HG03103 (cell line): Measurements from ENCODE around the gene NRDC.

Experiments used
- ATAC-seq: cut with Tn5 transposase; IDR thresholded peaks from one replicate; pipeline ENCODE4 v1.9.1; 2021; ENCODE audit warnings: low read depth; ENCODE audit not compliant: unreplicated experiment

NRDC gene, protein sequence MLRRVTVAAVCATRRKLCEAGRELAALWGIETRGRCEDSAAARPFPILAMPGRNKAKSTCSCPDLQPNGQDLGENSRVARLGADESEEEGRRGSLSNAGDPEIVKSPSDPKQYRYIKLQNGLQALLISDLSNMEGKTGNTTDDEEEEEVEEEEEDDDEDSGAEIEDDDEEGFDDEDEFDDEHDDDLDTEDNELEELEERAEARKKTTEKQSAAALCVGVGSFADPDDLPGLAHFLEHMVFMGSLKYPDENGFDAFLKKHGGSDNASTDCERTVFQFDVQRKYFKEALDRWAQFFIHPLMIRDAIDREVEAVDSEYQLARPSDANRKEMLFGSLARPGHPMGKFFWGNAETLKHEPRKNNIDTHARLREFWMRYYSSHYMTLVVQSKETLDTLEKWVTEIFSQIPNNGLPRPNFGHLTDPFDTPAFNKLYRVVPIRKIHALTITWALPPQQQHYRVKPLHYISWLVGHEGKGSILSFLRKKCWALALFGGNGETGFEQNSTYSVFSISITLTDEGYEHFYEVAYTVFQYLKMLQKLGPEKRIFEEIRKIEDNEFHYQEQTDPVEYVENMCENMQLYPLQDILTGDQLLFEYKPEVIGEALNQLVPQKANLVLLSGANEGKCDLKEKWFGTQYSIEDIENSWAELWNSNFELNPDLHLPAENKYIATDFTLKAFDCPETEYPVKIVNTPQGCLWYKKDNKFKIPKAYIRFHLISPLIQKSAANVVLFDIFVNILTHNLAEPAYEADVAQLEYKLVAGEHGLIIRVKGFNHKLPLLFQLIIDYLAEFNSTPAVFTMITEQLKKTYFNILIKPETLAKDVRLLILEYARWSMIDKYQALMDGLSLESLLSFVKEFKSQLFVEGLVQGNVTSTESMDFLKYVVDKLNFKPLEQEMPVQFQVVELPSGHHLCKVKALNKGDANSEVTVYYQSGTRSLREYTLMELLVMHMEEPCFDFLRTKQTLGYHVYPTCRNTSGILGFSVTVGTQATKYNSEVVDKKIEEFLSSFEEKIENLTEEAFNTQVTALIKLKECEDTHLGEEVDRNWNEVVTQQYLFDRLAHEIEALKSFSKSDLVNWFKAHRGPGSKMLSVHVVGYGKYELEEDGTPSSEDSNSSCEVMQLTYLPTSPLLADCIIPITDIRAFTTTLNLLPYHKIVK

DNA sequence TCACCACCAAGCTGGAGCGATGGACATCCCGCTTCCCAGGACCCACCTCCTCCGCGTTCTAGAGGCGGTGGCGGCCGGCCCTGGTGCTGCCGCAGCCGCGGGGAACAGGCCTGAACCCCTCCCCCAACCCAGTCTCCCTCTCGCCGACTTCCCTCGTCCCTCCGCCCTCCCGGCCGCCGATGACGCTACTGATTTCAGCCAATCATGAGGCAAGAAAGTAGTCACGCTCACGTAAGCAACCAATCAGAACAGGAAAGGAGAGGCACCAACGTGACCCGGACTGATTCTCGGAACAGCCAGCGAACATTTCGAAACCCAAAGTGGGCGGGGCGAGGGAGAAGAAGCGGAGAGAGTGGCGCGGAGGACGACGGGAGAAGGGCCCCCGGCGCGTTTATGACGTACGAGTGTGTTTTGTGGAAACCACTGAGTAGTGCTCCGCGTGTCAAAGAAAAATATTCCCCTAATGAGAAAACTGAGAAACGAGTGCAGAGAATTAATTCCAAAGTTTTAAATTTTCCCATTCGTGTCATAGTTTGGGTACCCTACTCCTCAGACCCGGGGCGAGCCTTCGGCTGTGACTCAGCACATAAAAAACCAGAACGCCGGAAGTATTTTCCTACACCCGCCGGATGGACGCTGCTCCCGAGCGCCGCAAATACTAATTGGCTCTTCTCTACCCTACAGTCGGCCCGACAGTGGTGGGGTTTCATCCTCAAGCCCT is at the start of gene NRDC:
Gene NRDC, minus strand, starts transcription at position 112 of the 721 bp plus-strand sequence. CDS start 112 bp downstream, outside the sequence.
- peak; percentile 91 for ATAC-seq

DNA sequence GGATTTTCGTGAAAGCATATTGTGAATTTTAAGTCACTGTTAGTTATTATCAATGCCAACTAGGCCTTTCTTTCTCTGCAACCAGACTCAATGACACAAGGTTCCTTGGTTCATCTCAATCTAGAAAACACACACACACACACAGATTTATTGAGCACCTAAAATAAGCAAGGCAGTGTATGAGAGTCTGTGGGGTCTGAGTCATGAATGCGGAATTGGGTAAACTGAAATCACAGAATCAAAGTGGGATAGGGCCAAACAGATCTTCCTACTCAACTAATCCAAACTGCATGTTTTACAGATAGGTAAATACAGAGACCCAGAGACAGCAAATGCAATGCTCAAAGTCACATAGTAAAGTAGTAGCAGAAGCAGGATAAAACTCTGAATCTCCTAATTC is 48.5 kb upstream of the NRDC start:
- ATAC-seq = no peak

DNA sequence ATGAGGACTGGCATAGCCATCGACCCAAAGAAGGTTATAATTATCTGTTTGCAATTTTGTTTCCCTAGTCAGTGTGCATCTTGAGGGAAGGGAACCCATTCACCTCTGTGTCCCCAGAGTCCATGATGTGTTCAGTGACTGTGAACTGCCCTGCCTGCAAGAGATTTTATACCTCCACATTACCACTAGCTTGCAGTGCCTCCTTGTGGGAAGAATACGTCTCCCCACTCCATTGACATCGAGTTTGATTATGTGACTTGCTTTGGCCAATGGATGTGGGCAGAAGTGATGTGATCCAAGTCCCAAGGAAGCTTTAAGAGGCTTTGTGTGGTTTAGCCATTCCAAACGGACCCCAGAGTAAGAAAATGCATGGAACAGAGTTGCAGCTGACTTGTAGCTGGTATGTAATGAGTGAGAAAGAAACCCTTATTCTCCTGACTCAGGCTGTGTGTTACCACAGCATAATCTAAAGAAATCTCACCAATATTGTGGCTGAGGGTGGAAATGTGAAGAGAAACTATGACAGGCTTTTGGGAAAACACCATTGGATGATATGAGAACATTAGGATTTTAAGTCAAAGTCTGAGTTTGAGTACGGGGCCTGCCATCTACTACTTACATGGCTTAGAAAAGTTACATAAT is 47.8 kb upstream of the NRDC start:
- no peak for ATAC-seq

DNA sequence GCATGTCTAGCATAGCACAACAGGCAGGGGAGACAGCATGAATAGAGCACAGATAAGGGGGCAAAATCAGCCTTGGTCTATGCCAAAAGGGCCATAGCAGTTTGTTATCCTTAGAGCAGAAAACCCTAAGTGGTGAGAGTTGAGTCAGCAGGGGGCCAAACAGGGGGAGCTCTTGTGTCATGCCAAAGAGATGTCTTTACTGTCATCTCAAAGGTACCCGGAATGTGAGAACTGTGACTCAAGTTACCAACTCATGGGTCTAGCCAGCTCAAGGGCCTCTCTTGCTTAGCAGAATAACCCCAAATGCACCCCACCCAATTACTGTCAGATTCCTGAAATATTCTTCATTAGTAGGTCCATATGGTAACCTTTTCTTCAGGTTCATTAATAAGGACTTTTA is 45.9 kb upstream of the NRDC start:
- no peak for ATAC-seq

DNA sequence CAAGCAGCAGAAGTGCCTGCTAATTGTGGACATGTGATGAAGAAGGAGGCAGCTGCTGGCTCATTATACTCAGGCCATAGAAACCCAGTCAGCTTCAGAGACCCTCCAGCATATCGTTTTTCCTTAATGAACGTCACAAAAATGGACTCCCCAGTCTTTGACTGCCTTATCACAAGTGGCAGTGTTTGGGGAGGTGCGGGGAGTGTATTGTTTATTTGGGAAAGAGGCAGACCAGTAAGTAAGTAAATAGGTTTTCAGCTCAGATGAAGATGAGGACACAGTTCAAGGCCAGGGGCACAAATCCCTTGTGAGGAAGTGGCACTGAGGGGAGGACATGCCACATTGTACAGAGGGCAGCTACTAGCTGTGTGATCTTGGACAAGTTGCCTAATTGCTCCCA is 43.5 kb upstream of the NRDC start:
- no peak for ATAC-seq

DNA sequence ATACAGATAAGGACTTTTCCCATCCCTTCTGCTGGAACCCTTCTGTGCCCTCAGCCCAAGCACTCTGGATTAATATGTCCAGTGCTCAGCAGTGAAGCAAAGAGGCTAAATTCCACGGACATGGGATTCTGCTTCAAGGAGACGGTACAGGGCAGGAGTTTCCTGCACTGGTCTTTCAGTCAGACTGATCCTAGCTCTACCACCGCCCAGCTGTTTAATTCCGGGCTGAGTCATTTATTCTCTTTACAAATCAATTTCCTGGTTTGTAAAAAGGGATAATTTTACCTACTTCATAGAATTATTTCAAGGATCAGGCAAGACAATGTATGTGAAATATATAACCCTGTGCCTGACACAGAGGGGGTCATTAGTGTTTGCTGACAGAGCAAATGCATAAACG is 41.6 kb upstream of the NRDC start:
- ATAC-seq = no peak

DNA sequence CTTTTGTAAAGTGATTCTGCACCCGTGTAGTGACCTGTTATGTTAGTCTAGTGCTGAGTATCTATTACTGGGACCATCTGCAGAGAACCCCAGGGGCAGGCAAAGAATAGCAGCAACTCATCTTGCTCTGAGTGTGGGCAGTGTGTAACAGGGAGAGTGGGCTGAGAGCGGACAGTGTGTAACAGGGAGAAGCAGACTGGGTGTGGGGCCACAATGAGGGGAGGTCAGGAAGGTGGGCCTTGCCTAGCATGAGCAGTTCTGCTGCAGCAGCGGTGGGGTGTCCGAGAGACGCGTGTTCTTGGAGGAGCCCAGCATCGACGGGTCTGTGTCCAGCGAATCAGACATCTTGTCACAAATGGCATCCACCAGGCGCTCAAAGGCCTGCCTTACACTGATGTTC is 41.2 kb upstream of the NRDC start:
- ATAC-seq = no peak

DNA sequence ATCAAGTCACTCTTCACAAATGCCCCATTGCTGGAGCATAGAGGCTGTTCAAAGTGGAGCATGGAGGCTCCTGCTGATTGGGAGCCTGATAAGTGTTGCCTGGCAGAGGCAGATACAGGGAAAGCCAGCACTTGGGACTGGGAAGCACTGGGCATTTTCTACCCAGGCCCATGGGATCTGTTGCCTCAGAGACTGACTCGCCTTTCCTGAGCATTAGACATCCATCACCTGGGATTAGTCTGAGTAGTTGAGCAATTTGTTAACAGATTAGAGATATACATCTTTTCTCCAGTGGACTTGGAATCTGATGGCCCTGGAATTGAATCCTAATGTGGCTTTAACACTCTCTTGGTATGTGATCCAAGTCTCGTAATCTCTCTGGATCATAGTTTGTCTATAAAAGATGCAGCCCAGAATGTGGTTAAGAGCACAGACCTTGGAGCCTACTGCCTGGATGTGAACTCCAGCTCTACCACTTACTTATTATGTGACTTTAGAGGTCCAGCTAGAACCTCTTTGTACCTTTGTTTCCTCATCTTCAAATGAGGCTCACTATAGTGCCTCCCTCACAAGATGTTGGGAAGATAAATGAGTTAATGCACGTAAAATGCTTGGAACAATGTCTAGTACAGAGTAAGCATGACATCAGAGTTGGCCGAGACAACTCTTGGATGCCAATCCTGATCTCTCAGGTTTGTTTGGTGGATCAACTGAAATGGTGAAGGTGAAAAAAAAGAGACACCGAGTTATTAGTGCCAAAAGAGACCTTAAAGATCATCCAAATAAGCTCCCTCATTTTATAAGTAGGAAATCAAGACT is 38.3 kb upstream of the NRDC start:
- ATAC-seq = no peak

DNA sequence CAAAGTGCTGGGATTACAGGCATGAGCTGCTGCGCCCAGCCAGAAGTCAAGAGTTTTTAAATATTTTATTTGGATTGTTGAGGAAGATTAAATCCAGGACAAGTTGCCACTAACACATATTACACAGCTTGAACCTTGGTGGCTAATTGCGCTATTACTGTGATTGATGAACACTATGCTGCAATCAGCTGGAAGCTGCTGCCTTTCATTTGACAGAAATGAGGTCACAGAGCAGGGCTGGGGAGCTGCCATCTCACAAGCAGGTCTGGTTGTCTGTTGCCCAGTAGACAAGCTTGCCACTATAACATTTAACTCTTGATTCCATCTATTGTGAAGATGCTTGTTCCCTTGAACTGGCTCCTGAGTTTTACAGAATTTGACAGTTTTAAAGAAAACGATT is 37.4 kb upstream of the NRDC start:
- ATAC-seq = no peak

DNA sequence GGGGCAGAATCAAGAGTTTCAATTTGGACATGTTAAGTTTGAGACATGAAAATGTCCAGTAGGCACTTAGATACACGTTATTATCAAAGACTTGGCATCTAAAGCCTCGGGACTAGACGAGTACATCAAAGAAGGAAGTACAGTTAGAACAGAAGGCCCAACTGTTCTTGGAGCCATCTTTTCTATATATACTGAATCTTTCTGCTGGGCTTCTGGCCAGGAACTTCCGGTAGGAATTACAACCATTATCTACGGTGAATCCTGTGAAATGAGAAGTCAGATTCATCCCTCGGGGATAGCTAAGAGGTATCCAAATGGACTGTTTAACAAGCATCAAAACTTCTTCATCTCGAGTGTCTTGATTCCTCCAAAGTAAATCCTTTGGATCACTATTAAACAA is 34.4 kb upstream of the NRDC start:
- no peak for ATAC-seq

DNA sequence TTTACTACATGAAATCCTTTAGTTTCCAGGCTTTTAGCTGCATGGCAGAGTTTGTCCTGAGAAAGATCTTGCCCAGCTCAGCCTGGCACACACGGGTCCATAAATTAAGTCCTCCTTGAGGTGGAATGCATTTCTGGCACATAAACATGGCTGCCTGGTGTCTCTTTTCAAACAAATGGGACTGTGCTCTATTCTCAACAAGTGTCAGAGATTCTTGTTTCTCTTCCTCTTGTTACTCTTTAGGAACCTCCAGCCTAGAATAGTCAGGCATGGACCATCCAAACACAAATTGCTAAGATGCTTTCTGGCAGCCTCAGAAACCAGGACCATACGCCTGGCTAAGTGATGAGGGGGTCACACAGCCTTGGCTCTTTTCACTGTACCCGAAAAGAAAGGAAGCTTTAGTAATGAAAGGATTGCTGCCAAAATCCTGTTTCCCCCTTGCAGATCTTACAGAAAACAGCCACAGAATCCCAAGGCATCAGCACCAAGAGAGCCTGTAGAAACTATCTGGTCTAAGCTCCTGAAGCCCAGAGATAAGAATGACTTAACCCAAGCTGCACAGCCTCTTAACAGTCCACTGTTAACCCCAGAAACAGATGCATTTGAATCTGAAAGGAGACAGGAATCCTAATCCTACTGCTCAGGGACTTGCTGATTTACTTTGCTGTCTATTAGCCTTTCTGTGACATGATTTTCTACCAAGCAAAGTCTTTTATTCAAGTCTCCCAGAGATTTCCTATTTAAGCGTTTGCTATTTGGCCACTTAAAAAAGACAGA is 31.9 kb upstream of the NRDC start:
- no peak for ATAC-seq

DNA sequence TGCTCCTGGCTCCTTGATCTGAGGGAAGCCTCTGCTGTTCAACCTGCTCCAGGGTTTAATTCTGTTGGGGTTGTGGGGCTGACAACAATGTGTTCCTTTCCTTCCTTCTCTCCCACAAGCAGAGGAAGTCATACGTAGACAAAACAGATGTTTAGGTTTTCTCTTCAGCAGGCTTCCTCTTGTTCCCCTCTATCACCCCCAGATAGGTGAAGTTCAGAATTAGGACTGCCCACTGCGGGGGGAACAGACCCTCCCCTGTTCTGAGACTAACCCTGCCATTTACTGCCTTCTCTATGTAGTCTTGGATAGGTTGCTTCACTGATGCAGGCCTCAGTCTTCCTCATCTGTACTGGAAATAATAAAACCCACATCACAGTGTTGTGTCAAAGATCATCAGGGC is 30.0 kb upstream of the NRDC start:
- no peak for ATAC-seq

DNA sequence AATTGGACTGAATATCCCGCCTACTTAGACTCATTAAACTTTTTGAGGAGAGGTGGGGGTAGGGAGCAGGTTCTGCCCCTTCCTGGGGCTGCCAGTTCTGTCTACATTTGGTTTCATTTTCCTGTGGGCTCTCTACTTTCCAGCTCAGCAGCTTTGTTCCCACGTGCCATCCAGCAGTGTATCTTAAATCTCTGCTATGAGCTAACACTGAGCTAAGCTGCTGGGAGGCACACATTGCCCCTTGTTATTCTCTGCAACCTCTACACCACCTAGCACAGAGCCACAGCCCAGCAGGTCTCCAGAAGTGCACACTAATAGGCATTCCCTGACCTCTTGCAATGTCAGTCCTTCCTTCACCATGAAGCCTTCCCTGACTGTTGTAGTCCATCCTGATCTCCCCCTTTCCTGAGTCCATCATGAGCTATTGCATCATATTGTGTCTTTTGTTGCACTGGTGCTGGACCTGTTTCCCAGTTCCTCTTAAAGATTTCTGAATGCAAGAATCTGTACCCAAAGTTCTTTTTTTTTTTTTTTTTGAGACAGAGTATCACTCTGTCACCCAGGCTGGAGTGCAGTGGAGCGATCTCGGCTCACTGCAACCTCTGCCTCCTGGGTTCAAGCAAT is 28.7 kb upstream of the NRDC start:
- ATAC-seq = no peak

DNA sequence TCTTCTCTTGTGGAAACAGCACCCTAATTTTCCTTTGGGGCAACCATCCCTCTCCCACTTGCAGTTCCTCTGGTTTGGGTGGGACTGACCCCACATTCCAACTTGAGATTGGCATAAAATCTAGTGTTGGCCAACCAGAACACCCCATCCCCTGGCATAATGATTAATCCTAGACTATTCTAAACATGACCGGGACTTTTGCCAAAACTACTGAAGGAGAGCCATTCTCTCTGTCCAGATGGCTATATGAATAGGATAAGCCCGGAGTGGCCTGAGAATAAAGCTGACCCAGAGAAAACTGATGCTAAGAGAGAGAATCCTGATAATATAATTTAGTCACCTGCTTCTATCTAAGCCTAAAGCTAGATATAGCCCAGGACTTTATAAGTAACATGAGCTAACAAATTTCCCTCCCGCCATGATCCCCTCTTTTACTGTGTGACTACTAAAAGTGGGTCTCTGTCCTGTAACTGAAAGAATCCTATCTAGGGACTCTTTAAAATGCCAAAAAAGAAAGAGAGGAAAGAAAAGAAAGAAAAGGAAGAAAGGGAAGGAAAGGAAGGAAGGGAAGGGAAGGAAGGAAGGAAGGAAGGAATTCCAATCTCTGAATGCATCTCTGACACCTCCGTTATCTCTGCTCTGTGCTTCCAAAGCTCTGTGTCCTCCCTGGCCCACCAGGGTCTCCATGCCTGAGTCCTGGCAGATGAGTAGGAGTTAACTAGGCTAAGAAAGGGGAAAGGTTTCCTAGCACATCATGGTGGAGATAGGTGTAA is 28.0 kb upstream of the NRDC start:
- ATAC-seq = no peak

DNA sequence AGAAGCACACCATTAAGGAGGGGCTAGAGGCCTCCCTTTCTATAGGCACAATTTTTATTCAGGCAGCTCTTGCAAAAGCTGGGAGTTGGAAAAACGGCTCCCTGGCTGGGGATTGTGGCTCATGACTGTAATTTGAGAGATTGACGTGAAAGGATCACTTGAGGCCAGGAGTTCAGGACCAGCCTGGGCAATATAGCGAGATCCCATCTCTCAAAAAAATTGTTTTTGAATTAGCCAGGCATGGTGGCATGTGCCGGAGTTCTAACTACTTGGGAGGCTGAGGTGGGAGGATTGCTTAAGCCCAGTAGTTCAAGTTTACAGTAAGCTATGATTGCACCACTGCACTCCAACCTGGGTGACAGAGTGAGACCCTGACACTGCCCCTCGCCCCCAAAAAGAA is 23.9 kb upstream of the NRDC start:
- ATAC-seq = no peak

DNA sequence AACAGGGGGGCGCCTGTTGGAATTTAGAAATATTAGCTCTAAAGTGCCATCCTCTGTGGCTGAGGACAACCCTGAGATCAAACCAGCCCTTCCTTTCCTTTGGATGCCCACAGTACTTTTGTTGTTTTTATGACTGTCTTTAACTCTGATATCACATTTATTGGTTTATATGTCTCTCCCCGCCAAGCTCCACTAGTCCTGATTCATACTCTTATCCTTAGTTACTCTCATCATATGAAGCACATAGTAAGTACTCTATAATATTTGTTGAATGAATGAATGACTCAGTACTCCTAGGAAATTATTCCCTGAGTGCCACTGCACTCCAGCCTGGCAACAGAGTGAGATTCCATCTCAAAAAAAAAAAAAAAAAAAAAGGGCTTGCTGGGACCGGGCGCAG is 22.6 kb upstream of the NRDC start:
- no peak for ATAC-seq

DNA sequence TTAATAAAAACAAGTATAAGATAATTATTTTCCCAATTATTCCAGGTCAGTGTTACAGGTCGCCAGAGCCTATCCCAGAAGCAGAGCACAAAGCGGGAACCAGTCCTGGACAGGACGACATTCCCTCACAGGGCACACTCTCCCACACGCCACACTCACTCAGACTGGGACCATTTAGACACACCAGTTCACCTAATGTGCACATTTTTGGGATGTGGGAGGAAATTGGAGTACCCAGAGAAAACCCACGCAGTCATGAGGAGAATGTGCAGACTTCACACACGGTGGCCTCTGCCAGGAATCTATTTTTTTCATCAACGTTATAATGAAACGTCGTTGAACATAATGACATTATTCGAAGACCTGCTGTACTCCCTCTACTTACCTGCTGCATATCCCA is 20.5 kb upstream of the NRDC start:
- ATAC-seq = no peak
